ENCODE measurements around the gene HOTAIR.
A peak's percentile ranks its signal among the peaks of the same experiment; 100 is the strongest.

The HOTAIR gene

GRCh38 chr12:53980802-53981496 is 6.2 kb upstream of the HOTAIR start:
- H3K4me3 ChIP-seq = no peak overlapping the region
- peak overlapping the region in 6 of 21 experiments; percentile 29 to 98 (median 86) for H3K27ac ChIP-seq

- peak overlapping the region in 6 of 21 experiments; percentile 29 to 98 (median 86) for H3K27ac ChIP-seq
- no peak overlapping the region for H3K4me3 ChIP-seq
These were observed 5.5 kb upstream of the HOTAIR start for GRCh38 chr12:53980104-53980801.

- no peak overlapping the region for H3K4me3 ChIP-seq
- peak overlapping the region in 5 of 21 experiments; percentile 36 to 98 (median 41) for H3K27ac ChIP-seq
These were observed 4.0 kb upstream of the HOTAIR start for GRCh38 chr12:53978477-53979356.

- H3K27ac ChIP-seq = peak overlapping the region in 5 of 21 experiments; percentile 38 to 98 (median 43)
- no peak overlapping the region for H3K4me3 ChIP-seq
These were observed 3.1 kb upstream of the HOTAIR start for GRCh38 chr12:53977596-53978445.

GRCh38 chr12:53976823-53977595 is 2.3 kb upstream of the HOTAIR start:
- no peak overlapping the region for H3K4me3 ChIP-seq
- peak overlapping the region in 2 of 21 experiments; percentile 45 to 63 for H3K27ac ChIP-seq

- Histone ChIP-seq H3K27ac (peak overlapping the region in 3 of 21 experiments; percentile 38 to 63 (median 45)), H3K4me3 (no peak overlapping the region)
These were observed 1.5 kb upstream of the HOTAIR start for GRCh38 chr12:53976172-53976822.

- Histone ChIP-seq H3K27ac (peak overlapping the region in 2 of 21 experiments; percentile 38 to 90), H3K4me3 (peak overlapping the region in 2 of 7 experiments; percentile 30 to 41)
These were observed 862 bp upstream of the HOTAIR start for GRCh38 chr12:53975479-53976152.

- Histone ChIP-seq H3K4me3 (peak overlapping the region; percentile 15 to 48 (median 30)), H3K27ac (peak overlapping the region in 11 of 21 experiments; percentile 47 to 90 (median 78))
These were observed 314 bp upstream of the HOTAIR start for GRCh38 chr12:53975064-53975471.

- Histone ChIP-seq H3K4me3 (peak overlapping the region; percentile 15 to 48 (median 30)), H3K27ac (peak overlapping the region in 15 of 21 experiments; percentile 25 to 90 (median 74))
These were observed 1.3 kb downstream of the HOTAIR start for GRCh38 chr12:53973236-53974042.

GRCh38 chr12:53972722-53973235 is 2.0 kb downstream of the HOTAIR start, which contains the start of gene HOXC11:
TSS of gene HOXC11 (plus strand) at chr12:53973126. CDS start at chr12:53973242, 116 bp downstream.
- Histone ChIP-seq H3K27ac (peak within 1 kb of the TSS in 15 of 21 experiments; percentile 25 to 90 (median 74)), H3K4me3 (peak within 1 kb of the TSS; percentile 15 to 48 (median 30))

- H3K27ac ChIP-seq = peak overlapping the region in 4 of 21 experiments; percentile 74 to 90 (median 79)
- H3K4me3 ChIP-seq = peak overlapping the region in 1 of 7 experiments; percentile 48
These were observed 2.5 kb downstream of the HOTAIR start for GRCh38 chr12:53972152-53972702.

- no peak overlapping the region for H3K27ac ChIP-seq
These were observed 3.1 kb downstream of the HOTAIR start for GRCh38 chr12:53971686-53972085.

GRCh38 chr12:53971129-53971528 is 3.6 kb downstream of the HOTAIR start:
- H3K4me3 ChIP-seq = no peak overlapping the region
- H3K27ac ChIP-seq = no peak overlapping the region

More at GRCh38 chr12:53971686-53972085, 3.1 kb downstream of the HOTAIR start:
- no peak overlapping the region for H3K4me3 ChIP-seq

GRCh38 chr12:53970451-53970850 is 4.3 kb downstream of the HOTAIR start:
- no peak overlapping the region for H3K27ac ChIP-seq
- H3K4me3 ChIP-seq = no peak overlapping the region

- no peak overlapping the region for H3K27ac ChIP-seq
- H3K4me3 ChIP-seq = no peak overlapping the region
These were observed 5.0 kb downstream of the HOTAIR start for GRCh38 chr12:53969588-53970259.
